ENCODE data around the gene PROZ. TPM values are rescaled to one million over a fixed set of nuclear protein-coding genes. Genes with fewer than 3 reads are reported as not detected.

The PROZ gene
- total RNA-seq, 2 donors from 2014 or later, result 0.40 to 0.84 TPM

GRCh38 chr13:113142876-113143275, 15.6 kb upstream of the PROZ start:
- TF ChIP-seq, protein P1, sequence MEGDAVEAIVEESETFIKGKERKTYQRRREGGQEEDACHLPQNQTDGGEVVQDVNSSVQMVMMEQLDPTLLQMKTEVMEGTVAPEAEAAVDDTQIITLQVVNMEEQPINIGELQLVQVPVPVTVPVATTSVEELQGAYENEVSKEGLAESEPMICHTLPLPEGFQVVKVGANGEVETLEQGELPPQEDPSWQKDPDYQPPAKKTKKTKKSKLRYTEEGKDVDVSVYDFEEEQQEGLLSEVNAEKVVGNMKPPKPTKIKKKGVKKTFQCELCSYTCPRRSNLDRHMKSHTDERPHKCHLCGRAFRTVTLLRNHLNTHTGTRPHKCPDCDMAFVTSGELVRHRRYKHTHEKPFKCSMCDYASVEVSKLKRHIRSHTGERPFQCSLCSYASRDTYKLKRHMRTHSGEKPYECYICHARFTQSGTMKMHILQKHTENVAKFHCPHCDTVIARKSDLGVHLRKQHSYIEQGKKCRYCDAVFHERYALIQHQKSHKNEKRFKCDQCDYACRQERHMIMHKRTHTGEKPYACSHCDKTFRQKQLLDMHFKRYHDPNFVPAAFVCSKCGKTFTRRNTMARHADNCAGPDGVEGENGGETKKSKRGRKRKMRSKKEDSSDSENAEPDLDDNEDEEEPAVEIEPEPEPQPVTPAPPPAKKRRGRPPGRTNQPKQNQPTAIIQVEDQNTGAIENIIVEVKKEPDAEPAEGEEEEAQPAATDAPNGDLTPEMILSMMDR (conservative IDR thresholded peaks at IDR 0.05), result no peak
- Histone ChIP-seq H3K27me3 (ENCODE audit: control insufficient read depth, insufficient read depth, low read length, poor library complexity, severe bottlenecking) (no peaks in the 10 kb centered on the region), H3K9ac (ENCODE audit: extremely low read depth, low read length, poor library complexity, severe bottlenecking) (no peak overlapping the region), H3K36me3 (ENCODE audit: control insufficient read depth, insufficient read depth, low read length) (no peaks in the 10 kb centered on the region), H3K9me3 (ENCODE audit: control insufficient read depth, low read length) (no peaks in the 10 kb centered on the region), H3K27ac (ENCODE audit: low read depth, low read length) (no peak overlapping the region), H3K4me3 (ENCODE audit: low read length) (no peak overlapping the region), H3K4me1 (ENCODE audit: control insufficient read depth, insufficient read depth, low read length) (no peaks in the 10 kb centered on the region)
- DNase-seq, result peak; percentile 28
- peaks cover 21% of the 10 kb centered on the region for H3K36me3 Mint-ChIP-seq (ENCODE audit: low read depth)
- H3K27ac Mint-ChIP-seq, result no peak overlapping the region
- no peaks in the 10 kb centered on the region for H3K27me3 Mint-ChIP-seq (ENCODE audit: insufficient read depth)
- H3K4me3 Mint-ChIP-seq, result no peak overlapping the region
- WGBS, 2 experiments (ENCODE audit: insufficient coverage in 1 of 2, insufficient read length in 1 of 2), result 92 to 94% methylated on average over 4 to 7 of the region's 7 CpGs
- no peaks in the 10 kb centered on the region for H3K4me1 Mint-ChIP-seq
- no peaks in the 10 kb centered on the region for H3K9me3 Mint-ChIP-seq

- H3K4me3 Mint-ChIP-seq, result no peak overlapping the region
- no peaks in the 10 kb centered on the region for H3K27me3 ChIP-seq (ENCODE audit: control insufficient read depth, insufficient read depth, low read length, poor library complexity, severe bottlenecking)
- no peaks in the 10 kb centered on the region for H3K9me3 Mint-ChIP-seq
- TF ChIP-seq, protein P1 (conservative IDR thresholded peaks at IDR 0.05), result no peak
- H3K4me1 ChIP-seq (ENCODE audit: control insufficient read depth, insufficient read depth, low read length), result no peaks in the 10 kb centered on the region
- WGBS, 2 experiments (ENCODE audit: insufficient coverage in 1 of 2, insufficient read length in 1 of 2), result 93 to 94% methylated on average over 20 to 39 of the region's 39 CpGs
- H3K27ac ChIP-seq (ENCODE audit: low read depth, low read length), result no peak overlapping the region
- DNase-seq, result peak; percentile 41
- no peaks in the 10 kb centered on the region for H3K27me3 Mint-ChIP-seq (ENCODE audit: insufficient read depth)
- no peaks in the 10 kb centered on the region for H3K4me1 Mint-ChIP-seq
- H3K36me3 ChIP-seq (ENCODE audit: control insufficient read depth, insufficient read depth, low read length), result no peaks in the 10 kb centered on the region
- H3K36me3 Mint-ChIP-seq (ENCODE audit: low read depth), result peaks cover 21% of the 10 kb centered on the region
- no peak overlapping the region for H3K27ac Mint-ChIP-seq
- H3K4me3 ChIP-seq (ENCODE audit: low read length), result no peak overlapping the region
- no peaks in the 10 kb centered on the region for H3K9me3 ChIP-seq (ENCODE audit: control insufficient read depth, low read length)
- H3K9ac ChIP-seq (ENCODE audit: extremely low read depth, low read length, poor library complexity, severe bottlenecking), result no peak overlapping the region
Observed at GRCh38 chr13:113143466-113144254, 14.8 kb upstream of the PROZ start.

DNA sequence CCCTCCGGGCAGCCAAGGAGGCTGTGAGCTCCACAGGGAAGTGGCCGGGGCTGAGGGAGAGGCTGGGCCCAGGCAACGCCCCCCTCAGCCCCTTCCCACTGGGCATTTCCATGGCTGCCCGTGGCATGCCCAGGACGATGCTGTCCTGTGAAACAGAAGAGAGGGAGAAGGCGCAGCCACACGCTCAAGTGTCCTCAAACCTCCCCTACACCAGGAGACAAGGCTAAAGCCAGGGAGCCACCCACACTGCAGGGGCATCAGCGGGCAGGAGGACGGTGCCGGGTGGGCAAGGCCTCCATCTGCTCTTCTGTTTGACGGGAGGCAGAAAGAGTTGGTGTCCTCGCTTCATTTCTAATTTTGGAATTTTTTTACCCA, 14.2 kb upstream of the PROZ start:
- H3K4me3 ChIP-seq (ENCODE audit: low read length), result no peak overlapping the region
- Mint-ChIP-seq H3K4me1 (no peaks in the 10 kb centered on the region), H3K27me3 (ENCODE audit: insufficient read depth) (no peaks in the 10 kb centered on the region), H3K36me3 (ENCODE audit: low read depth) (peaks cover 24% of the 10 kb centered on the region), H3K27ac (no peak overlapping the region), H3K4me3 (no peak overlapping the region), H3K9me3 (no peaks in the 10 kb centered on the region)
- no peaks in the 10 kb centered on the region for H3K36me3 ChIP-seq (ENCODE audit: control insufficient read depth, insufficient read depth, low read length)
- H3K9me3 ChIP-seq (ENCODE audit: control insufficient read depth, low read length), result no peaks in the 10 kb centered on the region
- no peaks in the 10 kb centered on the region for H3K27me3 ChIP-seq (ENCODE audit: control insufficient read depth, insufficient read depth, low read length, poor library complexity, severe bottlenecking)
- WGBS, 2 experiments (ENCODE audit: insufficient coverage in 1 of 2, insufficient read length in 1 of 2), result 91 to 100% methylated on average over 1 to 10 of the region's 12 CpGs
- TF ChIP-seq, protein P1 (conservative IDR thresholded peaks at IDR 0.05), result no peak
- H3K4me1 ChIP-seq (ENCODE audit: control insufficient read depth, insufficient read depth, low read length), result no peaks in the 10 kb centered on the region
- DNase-seq, result peak; percentile 26
- no peak overlapping the region for H3K9ac ChIP-seq (ENCODE audit: extremely low read depth, low read length, poor library complexity, severe bottlenecking)
- H3K27ac ChIP-seq (ENCODE audit: low read depth, low read length), result no peak overlapping the region

Measured in endodermal cell (in vitro differentiated cells).